ENCODE results near the gene SPN. TPM values are rescaled to one million over a fixed set of nuclear protein-coding genes. Genes with fewer than 3 reads are reported as not detected.
"Not testable (repeated sequence)": the region's sequence is repeated elsewhere in the genome, so short reads cannot be mapped to it uniquely, and the experiment has no call there.

Gene SPN
- total RNA-seq, 1 donor from 2014 or later: 1.5 TPM

DNA sequence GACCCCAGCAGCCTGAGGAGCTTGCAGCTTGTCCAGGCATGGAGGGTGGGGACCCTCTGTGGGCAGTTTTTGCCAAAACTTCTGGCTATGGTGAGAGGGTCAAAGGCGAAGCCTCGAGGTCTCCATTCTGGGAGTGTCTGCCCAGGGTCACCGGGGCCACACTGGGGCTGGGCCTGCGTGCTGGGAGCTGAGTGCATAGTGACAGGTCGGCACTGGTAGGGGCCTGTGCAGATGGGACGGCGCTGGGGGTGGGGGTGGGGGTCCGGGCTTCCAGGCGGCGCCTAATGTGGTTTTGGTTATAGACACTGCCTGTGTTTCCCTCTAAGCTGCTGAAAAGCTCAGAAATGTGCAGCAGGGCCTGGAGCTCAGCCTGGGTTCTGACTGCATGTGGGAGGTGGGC, 34.3 kb upstream of the SPN start:
- not testable (repeated sequence) for H3K36me3 Mint-ChIP-seq (ENCODE audit: low read depth, unreplicated experiment); DNase-seq (ENCODE audit: low spot score); H3K4me3 Mint-ChIP-seq (ENCODE audit: unreplicated experiment); H3K4me1 Mint-ChIP-seq (ENCODE audit: unreplicated experiment); H3K27me3 Mint-ChIP-seq (ENCODE audit: unreplicated experiment); H3K27ac Mint-ChIP-seq (ENCODE audit: unreplicated experiment); H3K9me3 Mint-ChIP-seq (ENCODE audit: unreplicated experiment)

- not testable (repeated sequence) for H3K27ac Mint-ChIP-seq (ENCODE audit: unreplicated experiment); DNase-seq (ENCODE audit: low spot score); H3K27me3 Mint-ChIP-seq (ENCODE audit: unreplicated experiment); H3K9me3 Mint-ChIP-seq (ENCODE audit: unreplicated experiment); H3K36me3 Mint-ChIP-seq (ENCODE audit: low read depth, unreplicated experiment); H3K4me1 Mint-ChIP-seq (ENCODE audit: unreplicated experiment); H3K4me3 Mint-ChIP-seq (ENCODE audit: unreplicated experiment)
Measured at GRCh38 chr16:29629318-29629717, 33.7 kb upstream of the SPN start.

- H3K9me3 Mint-ChIP-seq (ENCODE audit: unreplicated experiment); H3K27ac Mint-ChIP-seq (ENCODE audit: unreplicated experiment); H3K27me3 Mint-ChIP-seq (ENCODE audit: unreplicated experiment); H3K4me3 Mint-ChIP-seq (ENCODE audit: unreplicated experiment); DNase-seq (ENCODE audit: low spot score); H3K36me3 Mint-ChIP-seq (ENCODE audit: low read depth, unreplicated experiment); H3K4me1 Mint-ChIP-seq (ENCODE audit: unreplicated experiment): not testable (repeated sequence)
Measured at GRCh38 chr16:29631658-29632057, 31.4 kb upstream of the SPN start.

GRCh38 chr16:29635902-29636301, 27.1 kb upstream of the SPN start:
- not testable (repeated sequence) for H3K27me3 Mint-ChIP-seq (ENCODE audit: unreplicated experiment); H3K36me3 Mint-ChIP-seq (ENCODE audit: low read depth, unreplicated experiment); H3K4me3 Mint-ChIP-seq (ENCODE audit: unreplicated experiment); H3K9me3 Mint-ChIP-seq (ENCODE audit: unreplicated experiment); H3K27ac Mint-ChIP-seq (ENCODE audit: unreplicated experiment); DNase-seq (ENCODE audit: low spot score); H3K4me1 Mint-ChIP-seq (ENCODE audit: unreplicated experiment)

DNA sequence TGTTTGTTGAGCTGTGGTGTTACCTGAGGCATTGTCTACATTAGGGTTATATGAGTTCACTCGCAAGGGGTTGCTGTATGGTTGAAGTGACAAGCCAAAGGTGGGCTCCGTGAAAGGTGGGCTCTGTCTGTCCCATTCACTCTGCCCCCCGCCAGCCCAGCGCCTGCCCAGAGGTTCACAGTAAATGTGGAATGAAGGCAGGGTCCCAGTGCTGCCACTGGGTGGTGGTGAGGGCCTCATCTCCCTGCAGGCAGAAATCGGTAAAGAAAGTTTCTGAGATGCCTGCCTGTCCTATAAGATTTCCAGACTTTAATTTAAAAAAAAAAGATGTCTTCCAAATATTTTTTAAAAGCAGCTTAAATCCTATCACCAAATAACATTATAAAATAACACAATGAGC, 26.7 kb upstream of the SPN start:
- not testable (repeated sequence) for H3K9me3 Mint-ChIP-seq (ENCODE audit: unreplicated experiment); H3K36me3 Mint-ChIP-seq (ENCODE audit: low read depth, unreplicated experiment); H3K27me3 Mint-ChIP-seq (ENCODE audit: unreplicated experiment); H3K4me1 Mint-ChIP-seq (ENCODE audit: unreplicated experiment); H3K27ac Mint-ChIP-seq (ENCODE audit: unreplicated experiment); DNase-seq (ENCODE audit: low spot score); H3K4me3 Mint-ChIP-seq (ENCODE audit: unreplicated experiment)

GRCh38 chr16:29638751-29639150, 24.3 kb upstream of the SPN start:
- DNase-seq (ENCODE audit: low spot score); H3K4me3 Mint-ChIP-seq (ENCODE audit: unreplicated experiment); H3K36me3 Mint-ChIP-seq (ENCODE audit: low read depth, unreplicated experiment); H3K9me3 Mint-ChIP-seq (ENCODE audit: unreplicated experiment); H3K27me3 Mint-ChIP-seq (ENCODE audit: unreplicated experiment); H3K27ac Mint-ChIP-seq (ENCODE audit: unreplicated experiment); H3K4me1 Mint-ChIP-seq (ENCODE audit: unreplicated experiment): not testable (repeated sequence)

DNA sequence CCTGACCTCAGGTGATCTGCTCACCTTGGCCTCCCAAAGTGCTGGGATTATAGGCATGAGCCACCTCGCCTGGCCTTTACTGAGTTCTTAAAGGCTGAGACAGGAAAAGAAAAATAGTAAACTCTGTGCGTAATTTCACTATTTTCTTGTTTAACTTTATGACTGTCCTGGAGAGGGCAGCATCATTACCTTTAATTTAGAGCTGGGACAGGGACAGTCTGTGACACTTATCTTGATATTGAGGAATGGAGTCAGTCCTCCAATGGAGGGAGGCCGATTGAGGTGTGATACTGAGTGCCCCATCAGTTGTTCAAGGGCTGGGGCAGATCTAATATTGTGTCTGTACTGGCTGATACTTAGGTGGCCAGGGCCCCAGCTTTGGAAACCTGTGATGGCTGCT, 21.5 kb upstream of the SPN start:
- no peak for DNase-seq (ENCODE audit: low spot score)
- Mint-ChIP-seq H3K9me3 (ENCODE audit: unreplicated experiment) (no peaks in the 10 kb centered on the region), H3K27ac (ENCODE audit: unreplicated experiment) (no peak overlapping the region), H3K27me3 (ENCODE audit: unreplicated experiment) (peaks cover 2% of the 10 kb centered on the region), H3K4me1 (ENCODE audit: unreplicated experiment) (no peaks in the 10 kb centered on the region), H3K36me3 (ENCODE audit: low read depth, unreplicated experiment) (no peaks in the 10 kb centered on the region), H3K4me3 (ENCODE audit: unreplicated experiment) (no peak overlapping the region)
- no peak for TF ChIP-seq CTCF (IDR thresholded peaks at IDR 0.05; ENCODE audit: unreplicated experiment)

DNA sequence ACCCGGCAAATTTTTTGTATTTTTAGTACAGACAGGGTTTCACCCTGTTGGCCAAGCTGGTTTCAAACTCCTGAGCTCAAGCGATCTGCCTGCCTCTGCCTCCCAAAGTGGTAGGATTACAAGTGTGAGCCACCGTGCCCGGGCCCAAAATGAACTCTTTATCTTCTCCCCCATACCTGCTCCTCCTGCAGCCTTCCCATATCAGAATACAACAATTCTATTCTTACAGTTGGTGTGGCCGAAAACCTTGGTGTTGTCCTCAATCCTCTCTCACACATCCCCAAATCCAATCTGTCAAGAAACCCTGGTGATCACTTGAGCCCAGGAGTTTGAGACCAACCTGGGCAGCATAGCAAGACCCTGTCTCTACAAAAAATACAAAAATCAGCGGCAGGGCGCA, 19.5 kb upstream of the SPN start:
- no peak for DNase-seq (ENCODE audit: low spot score)
- peaks cover 2% of the 10 kb centered on the region for H3K27me3 Mint-ChIP-seq (ENCODE audit: unreplicated experiment)
- no peak overlapping the region for H3K27ac Mint-ChIP-seq (ENCODE audit: unreplicated experiment)
- H3K9me3 Mint-ChIP-seq (ENCODE audit: unreplicated experiment): no peaks in the 10 kb centered on the region
- H3K4me1 Mint-ChIP-seq (ENCODE audit: unreplicated experiment): no peaks in the 10 kb centered on the region
- no peak for TF ChIP-seq CTCF (IDR thresholded peaks at IDR 0.05; ENCODE audit: unreplicated experiment)
- no peaks in the 10 kb centered on the region for H3K36me3 Mint-ChIP-seq (ENCODE audit: low read depth, unreplicated experiment)
- no peak overlapping the region for H3K4me3 Mint-ChIP-seq (ENCODE audit: unreplicated experiment)

All from endothelial cell (in vitro differentiated cells).